ENCODE data around the gene GIPC3.

DNA sequence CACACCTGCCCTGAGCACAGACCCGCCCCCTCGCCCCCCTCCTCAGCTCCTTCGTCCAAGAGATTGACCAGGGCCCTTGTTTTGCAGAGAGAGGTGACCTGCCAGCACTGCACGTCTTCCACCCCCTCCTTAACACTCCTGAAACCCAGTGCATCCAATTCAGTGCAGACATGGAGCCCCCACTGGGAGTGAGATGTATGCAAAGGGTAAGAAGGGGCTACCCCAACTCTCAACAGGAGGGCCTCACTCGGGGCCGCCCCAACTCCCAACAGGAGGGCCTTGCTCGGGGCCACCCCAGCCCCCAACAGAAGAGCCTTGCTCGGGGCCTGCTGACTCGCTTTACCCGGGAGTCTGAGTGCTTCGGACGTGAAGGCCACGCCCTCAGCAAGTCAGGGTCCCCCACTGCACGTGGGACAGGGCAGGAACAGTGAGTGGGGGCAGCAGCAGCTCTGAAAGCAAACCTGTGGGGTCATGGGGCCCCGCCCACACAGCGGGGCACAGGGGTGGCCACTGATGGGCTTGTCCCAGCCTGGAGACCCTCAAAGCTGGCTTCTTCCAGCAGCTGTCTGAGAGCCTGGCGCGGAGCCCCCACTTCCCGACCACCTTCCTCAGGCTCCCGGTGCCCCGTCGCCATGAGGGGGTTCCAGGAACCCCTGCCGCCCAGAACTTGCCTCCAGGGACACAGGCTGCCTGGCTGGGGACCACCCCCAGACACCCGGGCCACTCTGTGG is 35.7 kb downstream of the GIPC3 start:
- TF ChIP-seq POLR2A (IDR thresholded peaks at IDR 0.05; ENCODE audit: low read depth, low read length) (no peak), POLR2AphosphoS5 (IDR thresholded peaks at IDR 0.05; ENCODE audit: low read depth, low read length) (no peak), SPI1 (IDR thresholded peaks at IDR 0.05; ENCODE audit: low read depth, low read length) (no peak)
